GM12878 (cell line): Measurements from ENCODE around the gene PLA2G12B. TPM values are rescaled to one million over a fixed set of nuclear protein-coding genes. Genes with fewer than 3 reads are reported as not detected.

Experiments used
- HSF1 ChIP-seq: fragments of 150-350 bp; IDR thresholded peaks from 2 replicates; pipeline ENCODE4 v1.6.1; 2014; ENCODE audit warnings: mild to moderate bottlenecking, low read depth, low read length
- MYC ChIP-seq: IDR thresholded peaks from 2 replicates; pipeline ENCODE4 v1.6.1; 2011; ENCODE audit warnings: mild to moderate bottlenecking, low read length, moderate library complexity, inconsistent platforms; ENCODE audit not compliant: insufficient read depth, insufficient replicate concordance, insufficient read length, severe bottlenecking
- NRF1 ChIP-seq: conservative IDR thresholded peaks from 2 replicates; pipeline ENCODE4 v1.6.1; 2011; ENCODE audit warnings: mild to moderate bottlenecking, low read depth, low read length, improper control_type of control experiment
- PKNOX1 ChIP-seq: fragments of 450-650 bp; IDR thresholded peaks from 2 replicates; pipeline ENCODE4 v1.6.1; 2016; ENCODE audit warnings: mild to moderate bottlenecking
- RCOR1 ChIP-seq: conservative IDR thresholded peaks from 2 replicates; pipeline ENCODE4 v1.6.1; 2012; ENCODE audit warnings: low read depth, low read length, improper control_type of control experiment
- RELA ChIP-seq: fragments of 450-650 bp; IDR thresholded peaks from 2 replicates; pipeline ENCODE4 v1.8.0; 2014; ENCODE audit warnings: borderline replicate concordance; ENCODE audit not compliant: partially characterized antibody
- SMAD5 ChIP-seq: IDR thresholded peaks from 2 replicates; pipeline ENCODE4 v1.6.1; 2016; ENCODE audit warnings: antibody characterized with exemption, low read depth
- SREBF1 ChIP-seq: IDR thresholded peaks from 2 replicates; pipeline ENCODE4 v1.6.1; 2012; ENCODE audit warnings: mild to moderate bottlenecking, low read length
- ZBED1 ChIP-seq: IDR thresholded peaks from 2 replicates; pipeline ENCODE4 v1.6.1; 2016; ENCODE audit warnings: borderline replicate concordance
- ZBTB11 ChIP-seq: fragments of 450-650 bp; formaldehyde crosslinking; IDR thresholded peaks from 2 replicates; pipeline ENCODE4 v1.5.0; 2022; ENCODE audit warnings: mild to moderate bottlenecking, missing genetic modification characterization
- polyA plus RNA-seq, 11 experiments: library from polyadenylated mRNA; depleted of rRNA in 4 of 11; unstranded in 6 of 11; stranded (reverse) in 5 of 11; fragments of >200 nt; fragmentation: Nextera tagmentation in 4 of 11; fragmentation: Illumina TruSeq in 1 of 11; extraction: Ambion mirVana in 4 of 11; extraction: Trizol in 1 of 11; gene quantifications; 1 replicate in 1 of 11; 2 replicates in 10 of 11; pipeline versions ENCODE4 v1.2.1 to v1.2.3, GENCODE V29; 2011 to 2016; ENCODE audit warnings: inconsistent platforms in 2 of 11, missing spikeins in 2 of 11, low read depth in 1 of 11
- total RNA-seq, 4 experiments: library from RNA; depleted of rRNA in 3 of 4; stranded (reverse); fragments of >200 nt in 3 of 4; fragmentation: Illumina TruSeq in 1 of 4; extraction: Trizol in 1 of 4; gene quantifications; 2 replicates each; pipeline versions ENCODE4 v1.2.1 to v1.2.3, GENCODE V29; 2013 to 2021

The PLA2G12B gene
- total and polyA plus RNA-seq, 10 of the 15 experiments (the other 5 are each of a cell fraction or from before 2014, with no cell fraction given): not detected

GRCh38 chr10:72889391-72889831 is 65.2 kb downstream of the PLA2G12B start (continued):
- no peak for TF ChIP-seq SREBF1
- TF ChIP-seq RELA: no peak
- no peak for TF ChIP-seq SMAD5
- TF ChIP-seq PKNOX1: no peak
- TF ChIP-seq NRF1: no peak
- TF ChIP-seq ZBED1: no peak
- no peak for TF ChIP-seq ZBTB11
- no peak for TF ChIP-seq MYC
- TF ChIP-seq RCOR1: no peak
- TF ChIP-seq HSF1: no peak
